ENCODE data around the gene CACNA1G.

The CACNA1G gene

GRCh38 chr17:50534222-50534978 lies 26.1 kb upstream of the CACNA1G start:
- DNase-seq = no peak

GRCh38 chr17:50534979-50535326 lies 25.6 kb upstream of the CACNA1G start:
- no peak for DNase-seq

GRCh38 chr17:50535407-50535806 lies 25.1 kb upstream of the CACNA1G start:
- no peak for DNase-seq

GRCh38 chr17:50536683-50537646 lies 23.6 kb upstream of the CACNA1G start:
- DNase-seq = no peak

GRCh38 chr17:50537721-50538548 lies 22.6 kb upstream of the CACNA1G start:
- DNase-seq = no peak

GRCh38 chr17:50538549-50539410 lies 21.7 kb upstream of the CACNA1G start:
- no peak for DNase-seq

GRCh38 chr17:50539762-50540559 lies 20.6 kb upstream of the CACNA1G start:
- DNase-seq = no peak

GRCh38 chr17:50540560-50541401 lies 19.7 kb upstream of the CACNA1G start:
- DNase-seq = no peak

- no peak for DNase-seq
These were observed 19.2 kb upstream of the CACNA1G start for GRCh38 chr17:50541402-50541715.

- peak; percentile 70 for DNase-seq
These were observed 18.5 kb upstream of the CACNA1G start for GRCh38 chr17:50541716-50542688.

GRCh38 chr17:50542795-50543774 lies 17.4 kb upstream of the CACNA1G start:
- DNase-seq = no peak

- DNase-seq = no peak
These were observed 16.0 kb upstream of the CACNA1G start for GRCh38 chr17:50544516-50544915.

- no peak for DNase-seq
These were observed 15.2 kb upstream of the CACNA1G start for GRCh38 chr17:50545311-50545710.

GRCh38 chr17:50546701-50547034 lies 13.8 kb upstream of the CACNA1G start:
- DNase-seq = no peak

- peak; percentile 90 for DNase-seq
These were observed 13.3 kb upstream of the CACNA1G start, which contains the start of gene SPATA20 for GRCh38 chr17:50547035-50547735. Gene SPATA20 (plus strand): TSS chr17:50547174. CDS start chr17:50547209, 35 bp downstream.

GRCh38 chr17:50547736-50548083 lies 12.8 kb upstream of the CACNA1G start:
- no peak for DNase-seq

- DNase-seq = no peak
These were observed 11.7 kb upstream of the CACNA1G start for GRCh38 chr17:50548831-50549230.

All from NCI-H2227 treated with DMSO at 0.1 percent for 48 hours (cell line).